SK-N-SH (cell line): Measurements from ENCODE around the gene NCLN. TPM values are rescaled to one million over a fixed set of nuclear protein-coding genes. Genes with fewer than 3 reads are reported as not detected.

Experiments
- CTCF ChIA-PET: fragments of 300-600, 350-600 bp; formaldehyde crosslinking; extraction: SDS; loops from one replicate; lab custom pipeline; 2021; lab: Yijun Ruan, JAX
- POLR2A ChIA-PET: fragments of 350-600 bp; sonication (Branson Sonifier 250); formaldehyde crosslinking; extraction: SDS; loops from one replicate; lab custom pipeline; 2020; ENCODE audit warnings: antibody characterized with exemption, inconsistent platforms; lab: Yijun Ruan, JAX
- DNase-seq: peaks from one replicate; pipeline ENCODE4 v3.0.0; 2012
- H2AFZ ChIP-seq: fragments of 200-600 bp; sonication (generic); 2 replicates; pipeline ENCODE4 v1.8.1; 2016; ENCODE audit warnings: antibody characterized with exemption, mild to moderate bottlenecking, low read depth
- H3F3A ChIP-seq: fragments of 200-600 bp; sonication (generic); replicated peaks from 2 replicates; pipeline ENCODE3; 2016; ENCODE audit warnings: antibody characterized with exemption, mild to moderate bottlenecking; ENCODE audit not compliant: insufficient read depth
- H3K27ac ChIP-seq, 2 experiments: fragments of 200-500 bp in 1 of 2; fragments of 200-600 bp in 1 of 2; sonication (Bioruptor generic) in 1 of 2; sonication (generic), shearing (Covaris generic) in 1 of 2; 2 replicates each; pipeline versions ENCODE4 v1.5.1 to v1.6.1; 2014 to 2016; ENCODE audit warnings: low read depth in 2 of 2, inconsistent platforms in 1 of 2, low read length in 1 of 2, mild to moderate bottlenecking in 1 of 2, mixed read lengths in 1 of 2
- H3K27me3 ChIP-seq: fragments of 200-600 bp; sonication (generic), shearing (Covaris generic); 2 replicates; pipeline ENCODE4 v1.6.1; 2016; ENCODE audit warnings: mixed run types; ENCODE audit not compliant: insufficient read depth
- H3K36me3 ChIP-seq, 2 experiments: fragments of 200-500 bp in 1 of 2; fragments of 200-600 bp in 1 of 2; sonication (Bioruptor generic) in 1 of 2; sonication (generic) in 1 of 2; replicated peaks in 1 of 2; 2 replicates each; pipeline versions ENCODE3 to v1.5.1; 2014 to 2016; ENCODE audit warnings: low read length in 1 of 2, mild to moderate bottlenecking in 1 of 2; ENCODE audit not compliant: insufficient read depth in 2 of 2, control insufficient read depth in 1 of 2
- H3K4me1 ChIP-seq, 2 experiments: fragments of 200-500 bp in 1 of 2; fragments of 200-600 bp in 1 of 2; sonication (Bioruptor generic) in 1 of 2; sonication (generic), shearing (Covaris generic) in 1 of 2; 2 replicates each; pipeline versions ENCODE4 v1.5.1 to v1.6.1; 2014 to 2016; ENCODE audit warnings: low read depth in 1 of 2, low read length in 1 of 2, mixed run types in 1 of 2; ENCODE audit not compliant: insufficient read depth in 2 of 2, control insufficient read depth in 1 of 2
- H3K4me2 ChIP-seq: fragments of 200-600 bp; sonication (generic), shearing (Covaris generic); 2 replicates; pipeline ENCODE4 v1.6.1; 2017; ENCODE audit warnings: mixed run types
- H3K4me3 ChIP-seq, 2 experiments: fragments of 200-500 bp in 1 of 2; fragments of 200-600 bp in 1 of 2; sonication (Bioruptor generic) in 1 of 2; sonication (generic), shearing (Covaris generic) in 1 of 2; 2 replicates each; pipeline versions ENCODE4 v1.5.1 to v1.8.1; 2014 to 2016; ENCODE audit warnings: low read depth in 2 of 2, inconsistent platforms in 1 of 2, low read length in 1 of 2, mild to moderate bottlenecking in 1 of 2, mixed read lengths in 1 of 2, moderate library complexity in 1 of 2
- H3K79me2 ChIP-seq: fragments of 200-600 bp; sonication (generic); 2 replicates; pipeline ENCODE4 v1.8.1; 2017; ENCODE audit warnings: mild to moderate bottlenecking; ENCODE audit not compliant: insufficient read depth
- H3K9ac ChIP-seq: fragments of 200-600 bp; sonication (generic); 2 replicates; pipeline ENCODE4 v1.6.1; 2017; ENCODE audit warnings: mixed run types
- H3K9me2 ChIP-seq: fragments of 200-600 bp; sonication (generic); 2 replicates; pipeline ENCODE4 v1.6.1; 2017; ENCODE audit warnings: mixed run types
- H3K9me3 ChIP-seq: fragments of 200-600 bp; sonication (generic); 2 replicates; pipeline ENCODE4 v1.6.1; 2017; ENCODE audit warnings: mixed run types, mild to moderate bottlenecking, moderate library complexity
- H4K20me1 ChIP-seq: fragments of 200-600 bp; sonication (generic); 2 replicates; pipeline ENCODE4 v1.6.1; 2017; ENCODE audit warnings: mild to moderate bottlenecking, mixed run types; ENCODE audit not compliant: insufficient read depth
- EZH2phosphoT487 ChIP-seq: fragments of 200-600 bp; sonication (generic); IDR thresholded peaks from 2 replicates; pipeline ENCODE4 v1.6.1; 2017; ENCODE audit warnings: low read depth, mixed run types, mild to moderate bottlenecking, antibody characterized with exemption, moderate library complexity, borderline replicate concordance
- FOSL2 ChIP-seq: IDR thresholded peaks from 2 replicates; pipeline ENCODE4 v1.4.0; 2012; ENCODE audit warnings: low read depth, mild to moderate bottlenecking, moderate library complexity, borderline replicate concordance
- GATA2 ChIP-seq: sonication (generic); formaldehyde crosslinking; IDR thresholded peaks from 2 replicates; pipeline ENCODE4 v1.5.0; 2020; ENCODE audit warnings: mild to moderate bottlenecking, missing genetic modification reagents
- JUND ChIP-seq: IDR thresholded peaks from 2 replicates; pipeline ENCODE4 v1.4.0; 2012
- MXI1 ChIP-seq: IDR thresholded peaks from 2 replicates; pipeline ENCODE4 v1.6.1; 2012; ENCODE audit warnings: mild to moderate bottlenecking, low read depth, low read length, improper control_type of control experiment
- NRF1 ChIP-seq: IDR thresholded peaks from 2 replicates; pipeline ENCODE4 v1.6.1; 2012; ENCODE audit warnings: low read depth, mild to moderate bottlenecking, low read length
- REST ChIP-seq: IDR thresholded peaks from 2 replicates; pipeline ENCODE4 v1.6.1; 2012; ENCODE audit warnings: mild to moderate bottlenecking, low read depth, low read length, moderate library complexity
- SMC3 ChIP-seq: IDR thresholded peaks from 2 replicates; pipeline ENCODE4 v1.6.1; 2012; ENCODE audit warnings: low read depth, low read length, improper control_type of control experiment
- TCF12 ChIP-seq: IDR thresholded peaks from 2 replicates; pipeline ENCODE4 v1.4.0; 2012
- TEAD4 ChIP-seq: IDR thresholded peaks from 2 replicates; pipeline ENCODE4 v1.4.0; 2012; ENCODE audit warnings: mild to moderate bottlenecking, borderline replicate concordance; ENCODE audit not compliant: insufficient read depth
- ZBTB33 ChIP-seq: IDR thresholded peaks from 2 replicates; pipeline ENCODE4 v1.4.0; 2012; ENCODE audit warnings: low read depth, borderline replicate concordance
- WGBS: methylation state at CpG from one replicate; pipeline ENCODE4 v1.1.6; 2017; ENCODE audit warnings: low lambda C conversion rate; 5-methylcytosine and 5-hydroxymethylcytosine counted together
- polyA plus RNA-seq, 3 experiments: library from polyadenylated mRNA; depleted of rRNA; stranded (reverse); fragments of >200 nt; gene quantifications; 2 replicates each; pipeline ENCODE4 v1.2.3, GENCODE V29; 2012

NCLN gene
- polyA plus RNA-seq, 1 of the 3 experiments (the other 2 are of a cell fraction): 69.0 TPM

- Histone ChIP-seq H3K4me2 (no peak overlapping the region), H3K36me3 (no peaks in the 10 kb centered on the region), H3K4me3 (no peak overlapping the region), H2AFZ (no peak overlapping the region), H3K9me3 (no peaks in the 10 kb centered on the region), H3K27me3 (no peaks in the 10 kb centered on the region), H3K4me1 (no peaks in the 10 kb centered on the region), H3K9me2 (no peaks in the 10 kb centered on the region), H3F3A (no peaks in the 10 kb centered on the region), H3K9ac (no peak overlapping the region), H3K27ac (no peak overlapping the region), H4K20me1 (no peaks in the 10 kb centered on the region), H3K79me2 (no peaks in the 10 kb centered on the region)
- ChIA-PET POLR2A (no interaction called here), CTCF (interaction anchor here (0.8 kb wide), 1 partner anchor 19 kb away, joined by 3 read pairs; no protein-coding TSS in a partner anchor)
- no peak for DNase-seq
- TF ChIP-seq NRF1 (no peak), FOSL2 (no peak), TCF12 (no peak), REST (no peak), ZBTB33 (no peak), JUND (no peak), TEAD4 (no peak)
- 96% methylated on average over 6 of the region's 6 CpGs for WGBS
Observed at GRCh38 chr19:3149089-3149488, 36.6 kb upstream of the NCLN start.

- no peak overlapping the region for H3K9ac ChIP-seq
- CTCF ChIA-PET: interaction anchor here (0.8 kb wide), 1 partner anchor 19 kb away, joined by 3 read pairs; no protein-coding TSS in a partner anchor
- no peaks in the 10 kb centered on the region for H3F3A ChIP-seq
- WGBS: 70% methylated on average over 19 of the region's 35 CpGs
- no peak overlapping the region for H3K27ac ChIP-seq
- no peaks in the 10 kb centered on the region for H4K20me1 ChIP-seq
- POLR2A ChIA-PET: no interaction called here
- H3K4me3 ChIP-seq: no peak overlapping the region
- no peak overlapping the region for H3K4me2 ChIP-seq
- no peaks in the 10 kb centered on the region for H3K27me3 ChIP-seq
- H3K9me3 ChIP-seq: no peaks in the 10 kb centered on the region
- H3K4me1 ChIP-seq: peaks cover 0 to 2% of the 10 kb centered on the region in 2 experiments; a peak in 2 of 4 replicates
- no peak for DNase-seq
- no peak overlapping the region for H2AFZ ChIP-seq
- H3K36me3 ChIP-seq: no peaks in the 10 kb centered on the region
- H3K9me2 ChIP-seq: no peaks in the 10 kb centered on the region
- no peaks in the 10 kb centered on the region for H3K79me2 ChIP-seq
- TF ChIP-seq REST (no peak), MXI1 (no peak), FOSL2 (no peak), ZBTB33 (no peak), SMC3 (no peak), GATA2 (CRISPR knock-in tag) (no peak), JUND (no peak), EZH2phosphoT487 (no peak), TEAD4 (no peak)
Observed at GRCh38 chr19:3149526-3150505, 35.9 kb upstream of the NCLN start.
